WTC11 (cell line): ENCODE results near the gene GBA2.

Source experiments
- CTCF ChIP-seq: fragments of 200-600 bp; IDR thresholded peaks from 2 replicates; pipeline ENCODE4 v1.8.0; 2022; ENCODE audit warnings: antibody characterized with exemption
- ELF4 ChIP-seq: sonication (generic); formaldehyde crosslinking; IDR thresholded peaks from 2 replicates; pipeline ENCODE4 v1.8.1; 2022; ENCODE audit warnings: low read depth, mild to moderate bottlenecking, moderate library complexity, missing genetic modification reagents
- FOXJ3 ChIP-seq: sonication (generic); formaldehyde crosslinking; IDR thresholded peaks from 2 replicates; pipeline ENCODE4 v1.9.0; 2021; ENCODE audit warnings: missing genetic modification reagents, mild to moderate bottlenecking, borderline replicate concordance
- FOXP4 ChIP-seq: sonication (generic); formaldehyde crosslinking; IDR thresholded peaks from 2 replicates; pipeline ENCODE4 v1.8.0; 2022; ENCODE audit warnings: mild to moderate bottlenecking, missing genetic modification reagents
- GABPB1 ChIP-seq: sonication (generic); formaldehyde crosslinking; IDR thresholded peaks from 2 replicates; pipeline ENCODE4 v1.8.1; 2023; ENCODE audit warnings: mild to moderate bottlenecking, missing genetic modification reagents
- NFE2L1 ChIP-seq: sonication (generic); formaldehyde crosslinking; IDR thresholded peaks from 2 replicates; pipeline ENCODE4 v1.8.1; 2023; ENCODE audit warnings: missing genetic modification reagents
- TP53 ChIP-seq: sonication (generic); formaldehyde crosslinking; IDR thresholded peaks from 2 replicates; pipeline ENCODE4 v1.8.1; 2023; ENCODE audit warnings: mild to moderate bottlenecking, missing genetic modification reagents
- ZBTB43 ChIP-seq: sonication (generic); formaldehyde crosslinking; IDR thresholded peaks from 2 replicates; pipeline ENCODE4 v1.8.1; 2023; ENCODE audit warnings: mild to moderate bottlenecking, missing genetic modification reagents
- ZNF232 ChIP-seq: sonication (generic); formaldehyde crosslinking; IDR thresholded peaks from 2 replicates; pipeline ENCODE4 v1.8.0; 2022; ENCODE audit warnings: mild to moderate bottlenecking, missing genetic modification reagents
- TF ChIP-seq, protein P1 (sequence below): fragments of 250-450 bp; sonication (Bioruptor Pico); IDR thresholded peaks from 2 replicates; pipeline ENCODE4 v1.9.0; 2021; ENCODE audit warnings: mild to moderate bottlenecking
- TF ChIP-seq, protein P2 (sequence below): sonication (generic); formaldehyde crosslinking; IDR thresholded peaks from 2 replicates; pipeline ENCODE4 v1.8.0; 2022; ENCODE audit warnings: mild to moderate bottlenecking, missing genetic modification reagents

GRCh38 chr9:35729700-35730485, 19.1 kb downstream of the GBA2 start:
- TF ChIP-seq, protein P1, sequence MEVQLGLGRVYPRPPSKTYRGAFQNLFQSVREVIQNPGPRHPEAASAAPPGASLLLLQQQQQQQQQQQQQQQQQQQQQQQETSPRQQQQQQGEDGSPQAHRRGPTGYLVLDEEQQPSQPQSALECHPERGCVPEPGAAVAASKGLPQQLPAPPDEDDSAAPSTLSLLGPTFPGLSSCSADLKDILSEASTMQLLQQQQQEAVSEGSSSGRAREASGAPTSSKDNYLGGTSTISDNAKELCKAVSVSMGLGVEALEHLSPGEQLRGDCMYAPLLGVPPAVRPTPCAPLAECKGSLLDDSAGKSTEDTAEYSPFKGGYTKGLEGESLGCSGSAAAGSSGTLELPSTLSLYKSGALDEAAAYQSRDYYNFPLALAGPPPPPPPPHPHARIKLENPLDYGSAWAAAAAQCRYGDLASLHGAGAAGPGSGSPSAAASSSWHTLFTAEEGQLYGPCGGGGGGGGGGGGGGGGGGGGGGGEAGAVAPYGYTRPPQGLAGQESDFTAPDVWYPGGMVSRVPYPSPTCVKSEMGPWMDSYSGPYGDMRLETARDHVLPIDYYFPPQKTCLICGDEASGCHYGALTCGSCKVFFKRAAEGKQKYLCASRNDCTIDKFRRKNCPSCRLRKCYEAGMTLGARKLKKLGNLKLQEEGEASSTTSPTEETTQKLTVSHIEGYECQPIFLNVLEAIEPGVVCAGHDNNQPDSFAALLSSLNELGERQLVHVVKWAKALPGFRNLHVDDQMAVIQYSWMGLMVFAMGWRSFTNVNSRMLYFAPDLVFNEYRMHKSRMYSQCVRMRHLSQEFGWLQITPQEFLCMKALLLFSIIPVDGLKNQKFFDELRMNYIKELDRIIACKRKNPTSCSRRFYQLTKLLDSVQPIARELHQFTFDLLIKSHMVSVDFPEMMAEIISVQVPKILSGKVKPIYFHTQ: no peak
- TF ChIP-seq FOXJ3 (CRISPR knock-in tag) (no peak), CTCF (no peak; the same call in 1 of the 2 replicates), FOXP4 (no peak), ZBTB43 (CRISPR knock-in tag) (no peak), ZNF232 (CRISPR knock-in tag) (no peak), TP53 (no peak), NFE2L1 (CRISPR knock-in tag) (no peak), ELF4 (CRISPR knock-in tag) (no peak), GABPB1 (CRISPR knock-in tag) (no peak)
- TF ChIP-seq, protein P2, sequence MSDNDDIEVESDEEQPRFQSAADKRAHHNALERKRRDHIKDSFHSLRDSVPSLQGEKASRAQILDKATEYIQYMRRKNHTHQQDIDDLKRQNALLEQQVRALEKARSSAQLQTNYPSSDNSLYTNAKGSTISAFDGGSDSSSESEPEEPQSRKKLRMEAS (CRISPR knock-in tag): no peak
